Uterus (tissue), 2 donors: ENCODE data around the gene MTIF2.
"Not testable (repeated sequence)": the region's sequence is repeated elsewhere in the genome, so short reads cannot be mapped to it uniquely, and the experiment has no call there.

ENCODE experiments used
- CTCF ChIP-seq, 4 experiments: fragments of 200-600 bp in 2 of 4; fragments of 450-650 bp in 2 of 4; sonication (generic) in 2 of 4; IDR thresholded peaks; one replicate each; pipeline ENCODE4 v1.5.1; 2016 to 2019; ENCODE audit warnings: antibody characterized with exemption in 4 of 4, mild to moderate bottlenecking in 2 of 4, moderate library complexity in 1 of 4
- POLR2A ChIP-seq, 2 donors: fragments of 450-650 bp; IDR thresholded peaks; one replicate each; pipeline ENCODE4 v1.6.1; 2016; ENCODE audit warnings: antibody characterized with exemption in 2 of 2, mild to moderate bottlenecking in 1 of 2, moderate library complexity in 1 of 2

GRCh38 chr2:55274346-55274745 lies 5.3 kb upstream of the MTIF2 start:
- not testable (repeated sequence) for TF ChIP-seq POLR2A, CTCF (IDR thresholded peaks at IDR 0.05)
